HL-60 (cell line): ENCODE results near the gene AGER.

Source experiments
- DNase-seq, 2 experiments: peaks; one replicate each; pipeline ENCODE4 v3.0.0-alpha.2; 2010 to 2020; ENCODE audit warnings: low read depth in 1 of 2, low spot score in 1 of 2
- H3K27ac ChIP-seq: fragments of 250-450 bp; sonication (Bioruptor Pico); replicated peaks from 2 replicates; pipeline ENCODE4 v1.5.1; 2020; ENCODE audit warnings: mild to moderate bottlenecking, moderate library complexity
- H3K27me3 ChIP-seq: fragments of 250-450 bp; sonication (Bioruptor Pico); 2 replicates; pipeline ENCODE4 v1.5.1; 2021; ENCODE audit warnings: mild to moderate bottlenecking, moderate library complexity; ENCODE audit not compliant: insufficient read depth, poor library complexity, severe bottlenecking
- H3K4me3 ChIP-seq: replicated peaks from 2 replicates; pipeline ENCODE4 v1.5.1; 2011; ENCODE audit warnings: mild to moderate bottlenecking, control low read depth, low read length; ENCODE audit not compliant: insufficient read depth
- GABPA ChIP-seq: IDR thresholded peaks from 2 replicates; pipeline ENCODE4 v1.6.1; 2012; ENCODE audit warnings: low read depth
- POLR2AphosphoS5 ChIP-seq: IDR thresholded peaks from 2 replicates; pipeline ENCODE4 v1.6.1; 2012; ENCODE audit warnings: low read depth
- SPI1 ChIP-seq: IDR thresholded peaks from 2 replicates; pipeline ENCODE4 v1.6.1; 2012; ENCODE audit warnings: low read depth, mild to moderate bottlenecking, borderline replicate concordance
- TF ChIP-seq, protein P1 (sequence below): IDR thresholded peaks from 2 replicates; pipeline ENCODE4 v1.6.1; 2012; ENCODE audit warnings: low read depth; ENCODE audit not compliant: insufficient replicate concordance
- TF ChIP-seq, protein P2 (sequence below): IDR thresholded peaks from one replicate; pipeline ENCODE4 v1.5.1; 2011; ENCODE audit warnings: low read length, control low read depth, inconsistent platforms; ENCODE audit not compliant: insufficient read depth

The AGER gene

DNA sequence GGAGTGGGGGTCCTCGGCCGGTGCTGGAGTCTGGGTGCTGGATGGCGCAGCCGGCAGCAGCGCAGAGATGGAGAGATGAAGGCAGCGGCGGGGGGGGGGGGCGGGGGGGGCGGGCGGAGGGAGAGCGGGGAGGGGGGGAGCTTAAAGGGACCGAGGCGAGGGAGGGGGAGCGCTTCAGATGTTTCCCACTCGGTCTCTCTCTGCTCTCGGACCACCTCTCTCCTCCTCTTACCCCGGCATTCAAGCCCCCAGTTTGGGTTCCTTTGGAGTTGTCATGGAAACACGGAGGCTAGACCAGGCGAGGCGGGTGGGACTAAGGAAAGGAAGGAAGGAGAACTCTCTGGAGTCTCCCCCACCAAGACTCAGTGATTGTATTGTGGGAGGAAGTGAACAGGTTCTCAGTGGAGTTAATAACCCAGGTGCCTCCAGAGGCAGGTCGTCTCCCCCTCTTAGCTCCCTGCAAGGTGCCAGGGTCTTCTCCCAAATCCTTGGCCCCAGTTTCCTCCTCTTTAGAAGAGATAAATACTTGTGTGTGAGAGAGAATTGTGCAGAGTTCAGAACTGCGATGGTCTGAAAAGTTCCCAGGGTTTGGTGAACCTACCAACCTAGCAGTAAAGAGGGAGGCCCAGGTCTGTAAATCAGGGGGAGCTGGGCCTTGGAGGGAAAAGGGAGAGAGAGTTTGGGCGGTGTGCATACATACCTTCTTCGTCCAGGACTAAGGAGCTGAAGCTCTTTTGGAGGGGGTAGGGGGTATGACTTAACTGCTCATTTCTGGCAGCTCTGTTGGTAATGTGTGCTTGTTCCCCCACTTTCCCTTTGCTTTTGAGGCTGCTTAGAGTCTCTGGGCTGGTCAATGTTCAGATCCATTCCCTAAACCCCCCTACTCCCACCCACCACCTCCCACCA, 31.9 kb downstream of the AGER start, which contains the start of gene PRRT1:
TSS of gene PRRT1 (minus strand) at position 77 of the 906 bp plus-strand sequence. CDS start 112 bp downstream, outside the sequence.
- DNase-seq: no peak
- TF ChIP-seq GABPA: no peak
- Histone ChIP-seq H3K27me3 (peaks cover 48% of the 10 kb centered on the region), H3K4me3 (no peak within 1 kb of the TSS), H3K27ac (no peak within 1 kb of the TSS)

DNA sequence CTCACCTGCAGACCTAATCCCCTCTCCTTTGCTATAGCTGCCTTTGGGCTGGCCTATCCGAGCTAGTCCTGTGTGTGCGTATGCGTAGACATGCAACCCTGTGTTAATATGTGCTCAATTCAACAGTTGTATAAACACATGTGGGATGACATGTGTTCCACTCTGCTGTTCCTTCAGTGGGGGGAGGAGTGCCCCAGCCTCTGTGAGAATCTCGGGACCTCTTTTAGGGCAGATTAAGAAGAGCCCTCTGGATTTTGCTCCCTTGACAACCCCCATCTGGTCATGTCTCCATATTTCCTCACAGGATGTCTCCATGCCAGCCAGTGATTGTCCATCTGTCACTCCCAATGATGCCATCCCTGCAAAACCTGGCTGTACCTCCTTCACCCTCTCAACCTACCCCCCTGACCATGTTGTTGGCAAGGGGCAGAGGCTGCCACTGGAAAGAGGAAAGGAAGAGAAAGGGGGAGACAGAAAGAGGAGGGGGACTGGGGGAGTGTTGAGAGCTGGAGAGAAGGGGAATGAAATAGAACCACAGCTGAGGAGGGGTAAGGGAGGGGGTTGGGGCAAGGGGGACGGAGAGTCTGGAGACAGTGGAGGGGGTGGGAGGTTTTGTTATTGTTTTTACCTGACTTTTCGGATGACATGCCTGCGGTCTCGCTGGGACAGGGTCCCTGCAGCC, 32.7 kb downstream of the AGER start:
- DNase-seq: no peak
- H3K27me3 ChIP-seq: peaks cover 48% of the 10 kb centered on the region
- TF ChIP-seq GABPA (no peak), POLR2AphosphoS5 (no peak), SPI1 (no peak)
- TF ChIP-seq, protein P1, sequence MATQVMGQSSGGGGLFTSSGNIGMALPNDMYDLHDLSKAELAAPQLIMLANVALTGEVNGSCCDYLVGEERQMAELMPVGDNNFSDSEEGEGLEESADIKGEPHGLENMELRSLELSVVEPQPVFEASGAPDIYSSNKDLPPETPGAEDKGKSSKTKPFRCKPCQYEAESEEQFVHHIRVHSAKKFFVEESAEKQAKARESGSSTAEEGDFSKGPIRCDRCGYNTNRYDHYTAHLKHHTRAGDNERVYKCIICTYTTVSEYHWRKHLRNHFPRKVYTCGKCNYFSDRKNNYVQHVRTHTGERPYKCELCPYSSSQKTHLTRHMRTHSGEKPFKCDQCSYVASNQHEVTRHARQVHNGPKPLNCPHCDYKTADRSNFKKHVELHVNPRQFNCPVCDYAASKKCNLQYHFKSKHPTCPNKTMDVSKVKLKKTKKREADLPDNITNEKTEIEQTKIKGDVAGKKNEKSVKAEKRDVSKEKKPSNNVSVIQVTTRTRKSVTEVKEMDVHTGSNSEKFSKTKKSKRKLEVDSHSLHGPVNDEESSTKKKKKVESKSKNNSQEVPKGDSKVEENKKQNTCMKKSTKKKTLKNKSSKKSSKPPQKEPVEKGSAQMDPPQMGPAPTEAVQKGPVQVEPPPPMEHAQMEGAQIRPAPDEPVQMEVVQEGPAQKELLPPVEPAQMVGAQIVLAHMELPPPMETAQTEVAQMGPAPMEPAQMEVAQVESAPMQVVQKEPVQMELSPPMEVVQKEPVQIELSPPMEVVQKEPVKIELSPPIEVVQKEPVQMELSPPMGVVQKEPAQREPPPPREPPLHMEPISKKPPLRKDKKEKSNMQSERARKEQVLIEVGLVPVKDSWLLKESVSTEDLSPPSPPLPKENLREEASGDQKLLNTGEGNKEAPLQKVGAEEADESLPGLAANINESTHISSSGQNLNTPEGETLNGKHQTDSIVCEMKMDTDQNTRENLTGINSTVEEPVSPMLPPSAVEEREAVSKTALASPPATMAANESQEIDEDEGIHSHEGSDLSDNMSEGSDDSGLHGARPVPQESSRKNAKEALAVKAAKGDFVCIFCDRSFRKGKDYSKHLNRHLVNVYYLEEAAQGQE: no peak
- TF ChIP-seq, protein P2, sequence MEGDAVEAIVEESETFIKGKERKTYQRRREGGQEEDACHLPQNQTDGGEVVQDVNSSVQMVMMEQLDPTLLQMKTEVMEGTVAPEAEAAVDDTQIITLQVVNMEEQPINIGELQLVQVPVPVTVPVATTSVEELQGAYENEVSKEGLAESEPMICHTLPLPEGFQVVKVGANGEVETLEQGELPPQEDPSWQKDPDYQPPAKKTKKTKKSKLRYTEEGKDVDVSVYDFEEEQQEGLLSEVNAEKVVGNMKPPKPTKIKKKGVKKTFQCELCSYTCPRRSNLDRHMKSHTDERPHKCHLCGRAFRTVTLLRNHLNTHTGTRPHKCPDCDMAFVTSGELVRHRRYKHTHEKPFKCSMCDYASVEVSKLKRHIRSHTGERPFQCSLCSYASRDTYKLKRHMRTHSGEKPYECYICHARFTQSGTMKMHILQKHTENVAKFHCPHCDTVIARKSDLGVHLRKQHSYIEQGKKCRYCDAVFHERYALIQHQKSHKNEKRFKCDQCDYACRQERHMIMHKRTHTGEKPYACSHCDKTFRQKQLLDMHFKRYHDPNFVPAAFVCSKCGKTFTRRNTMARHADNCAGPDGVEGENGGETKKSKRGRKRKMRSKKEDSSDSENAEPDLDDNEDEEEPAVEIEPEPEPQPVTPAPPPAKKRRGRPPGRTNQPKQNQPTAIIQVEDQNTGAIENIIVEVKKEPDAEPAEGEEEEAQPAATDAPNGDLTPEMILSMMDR: no peak
- no peak overlapping the region for H3K4me3 ChIP-seq
- no peak overlapping the region for H3K27ac ChIP-seq

DNA sequence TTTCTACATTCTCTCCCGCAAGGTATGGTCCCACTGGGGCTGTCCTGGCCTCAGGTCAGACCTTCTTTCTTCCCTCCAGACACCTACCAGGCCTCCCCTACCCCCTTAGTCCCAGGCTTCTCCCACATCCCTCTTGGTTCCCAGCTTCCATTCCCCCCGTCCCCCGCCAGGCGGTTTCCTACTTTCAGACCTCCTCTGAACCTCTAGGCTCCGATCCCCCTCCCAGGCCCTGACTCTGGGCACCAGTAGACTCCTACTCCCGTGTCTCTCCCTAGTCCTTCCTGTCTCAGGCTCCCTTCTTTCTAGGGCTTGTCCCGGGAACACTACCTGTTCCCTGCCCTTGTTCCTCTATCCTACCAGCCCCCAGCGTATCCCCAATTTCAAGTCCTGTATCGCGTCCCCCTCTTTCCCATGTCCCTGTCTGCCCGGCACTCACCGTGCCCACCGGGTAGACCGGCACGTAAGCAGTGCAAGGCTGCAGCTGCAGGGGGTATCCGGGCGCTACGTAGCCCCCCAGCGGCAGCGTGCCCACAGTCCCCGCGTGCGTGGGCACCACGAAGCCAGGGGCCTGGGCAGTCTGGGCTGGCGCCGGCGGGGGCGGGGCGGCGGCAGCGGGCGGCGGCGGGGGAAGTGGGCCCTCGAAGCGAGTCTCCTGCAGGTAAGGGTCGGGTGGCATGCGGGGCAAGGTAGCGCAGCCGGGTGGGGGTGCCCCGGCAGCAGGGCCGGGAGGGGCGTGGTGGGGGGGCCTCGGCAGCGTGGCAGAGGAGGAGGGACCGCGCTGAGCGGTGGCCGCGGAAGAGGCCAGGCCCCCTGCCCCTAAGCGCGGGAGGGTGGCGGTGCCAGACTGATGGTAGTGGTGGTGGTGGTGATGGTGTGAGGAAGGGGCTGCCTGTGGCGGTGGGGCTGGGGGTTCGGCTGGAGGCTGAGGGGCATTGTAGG, 33.9 kb downstream of the AGER start:
- Histone ChIP-seq H3K4me3 (no peak overlapping the region), H3K27me3 (peaks cover 48% of the 10 kb centered on the region), H3K27ac (no peak overlapping the region)
- no peak for DNase-seq
- TF ChIP-seq, protein P2: no peak
- TF ChIP-seq POLR2AphosphoS5 (no peak), GABPA (no peak), SPI1 (no peak)
- TF ChIP-seq, protein P1: no peak
